ENCODE results near the gene FKBP8.
A peak's percentile ranks its signal among the peaks of the same experiment; 100 is the strongest.
"Not testable (repeated sequence)": the region's sequence is repeated elsewhere in the genome, so short reads cannot be mapped to it uniquely, and the experiment has no call there.

The FKBP8 gene

DNA sequence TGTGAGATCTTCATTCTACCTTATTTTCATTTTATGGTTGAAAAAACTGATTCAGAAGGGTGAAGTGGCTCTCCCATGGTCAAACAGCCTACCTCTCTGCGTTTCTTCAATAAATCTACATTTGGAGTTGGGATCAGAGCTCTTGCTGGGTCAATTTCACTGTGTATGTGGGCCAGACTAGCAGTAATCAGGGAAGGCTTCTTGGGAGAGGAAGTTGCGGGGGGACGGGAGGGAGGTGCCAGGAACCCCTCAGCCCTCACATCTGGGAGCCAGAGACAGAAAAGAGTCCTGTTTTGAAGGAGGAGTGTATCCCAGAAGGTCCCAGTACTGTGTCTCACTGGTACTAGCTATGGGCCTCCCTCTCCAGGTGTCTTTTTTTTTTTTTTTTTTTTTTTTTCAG is 15.2 kb upstream of the FKBP8 start:
- DNase-seq (ENCODE audit: low spot score) = no peak

DNA sequence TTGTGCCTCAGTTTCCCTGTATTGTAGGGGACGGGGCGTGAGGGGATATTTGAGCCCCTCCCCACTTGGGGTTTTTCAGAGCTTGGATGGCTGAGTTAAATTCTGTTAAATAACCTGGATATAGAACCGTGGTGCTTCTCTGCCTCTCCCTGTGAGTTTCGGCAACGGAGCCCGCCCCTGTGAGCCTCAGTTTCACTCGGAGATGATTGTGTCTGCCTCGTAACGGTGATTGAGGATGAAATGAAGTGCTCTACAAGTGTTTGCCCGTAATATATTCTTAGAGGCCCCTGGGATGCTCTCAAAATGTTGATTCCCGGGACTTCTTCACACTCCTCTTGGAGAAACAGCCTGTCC is 14.8 kb upstream of the FKBP8 start:
- DNase-seq (ENCODE audit: low spot score) = no peak

DNA sequence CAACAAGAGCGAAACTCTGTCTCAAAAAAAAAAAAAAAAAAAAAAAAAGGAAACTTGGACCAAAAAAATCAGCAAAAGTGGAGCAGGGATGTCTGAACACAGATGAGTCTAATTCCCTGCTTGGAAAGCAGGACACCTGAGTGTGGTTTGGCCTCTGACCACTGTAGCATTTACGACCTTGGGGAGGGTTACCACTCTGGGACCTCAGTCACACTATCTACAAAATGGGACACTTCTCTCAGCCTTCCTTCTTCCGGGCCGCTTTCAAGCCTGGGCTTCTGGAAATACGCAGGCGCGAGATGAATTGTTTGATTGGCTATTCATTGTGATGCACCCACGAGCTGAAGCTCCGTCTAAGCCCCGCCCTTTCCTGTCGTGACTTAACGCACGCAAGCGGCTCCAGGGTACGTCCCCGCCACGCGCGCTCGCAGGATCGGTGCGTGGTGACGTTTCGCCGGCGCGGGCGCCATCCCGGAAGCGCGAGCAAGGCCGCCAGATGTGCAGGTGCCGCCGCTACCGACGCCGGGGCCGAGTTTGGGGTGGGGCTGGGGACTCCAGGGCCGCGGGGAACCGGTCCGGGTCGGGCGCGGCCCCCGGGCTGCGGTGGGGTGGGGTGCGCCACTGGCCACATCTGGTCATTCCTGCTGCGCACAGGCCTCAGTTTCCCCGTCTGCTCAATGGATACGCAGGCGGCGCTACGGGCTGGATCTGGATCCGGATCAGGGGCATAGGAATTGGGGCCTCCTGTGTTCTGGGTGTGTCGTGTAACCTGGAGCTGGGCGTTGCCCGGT is 14.2 kb upstream of the FKBP8 start, which contains the start of gene KXD1:
Gene KXD1, plus strand, starts transcription at position 460 of the 791 bp plus-strand sequence. CDS start 4,187 bp downstream, outside the sequence.
- peak; percentile 94 for DNase-seq (ENCODE audit: low spot score)

DNA sequence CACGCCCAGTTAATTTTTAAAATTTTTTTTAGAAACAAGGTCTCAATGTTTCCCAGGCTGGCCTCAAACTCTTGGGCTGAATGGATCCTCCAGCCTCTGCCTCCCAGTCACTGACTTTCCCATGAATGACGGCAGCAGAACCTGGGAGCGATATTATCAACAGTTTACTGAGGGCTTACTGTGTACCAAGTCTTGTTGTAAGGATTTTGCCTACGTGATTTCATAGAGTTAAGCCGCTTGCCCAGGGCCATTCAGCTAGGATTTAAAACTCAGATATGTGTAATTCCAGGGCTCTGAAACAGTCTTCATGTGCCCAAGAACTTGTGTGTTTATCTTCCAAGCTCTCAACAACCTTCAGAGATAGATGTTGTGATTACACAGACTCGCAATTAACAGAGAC is 8.3 kb upstream of the FKBP8 start:
- DNase-seq (ENCODE audit: low spot score) = no peak

DNA sequence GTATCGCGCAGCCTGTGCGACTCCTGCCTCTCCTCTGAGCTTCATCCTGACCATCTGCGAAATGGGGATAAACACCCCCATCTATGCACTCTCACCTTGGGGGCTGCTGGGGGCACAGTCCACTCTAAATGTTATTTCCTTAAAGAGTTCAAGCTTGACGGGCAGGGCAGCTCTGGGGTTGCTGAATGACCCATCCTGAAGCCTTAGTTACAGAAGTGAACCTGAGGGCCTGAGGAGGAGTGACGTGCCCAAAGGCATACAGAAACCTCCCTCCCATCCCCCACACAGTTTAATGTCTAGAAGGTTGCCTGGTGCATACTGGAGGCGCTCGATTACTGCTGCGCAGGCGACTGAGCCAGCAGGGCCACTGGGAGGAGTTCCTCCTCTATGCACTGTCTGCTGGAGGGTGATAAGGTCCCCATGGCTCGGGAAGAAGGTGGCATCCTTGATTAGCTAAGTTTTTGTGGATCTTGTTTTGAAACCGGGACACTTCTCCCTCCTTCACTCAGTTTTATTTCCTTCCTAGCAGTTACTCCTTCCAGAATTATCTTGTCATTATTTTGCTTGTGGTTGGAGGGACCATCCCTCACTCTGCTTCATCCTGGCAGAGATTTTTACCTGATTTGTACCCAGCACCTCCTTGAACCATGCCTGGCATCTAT is 572 bp upstream of the FKBP8 start:
- DNase-seq (ENCODE audit: low spot score) = no peak

DNA sequence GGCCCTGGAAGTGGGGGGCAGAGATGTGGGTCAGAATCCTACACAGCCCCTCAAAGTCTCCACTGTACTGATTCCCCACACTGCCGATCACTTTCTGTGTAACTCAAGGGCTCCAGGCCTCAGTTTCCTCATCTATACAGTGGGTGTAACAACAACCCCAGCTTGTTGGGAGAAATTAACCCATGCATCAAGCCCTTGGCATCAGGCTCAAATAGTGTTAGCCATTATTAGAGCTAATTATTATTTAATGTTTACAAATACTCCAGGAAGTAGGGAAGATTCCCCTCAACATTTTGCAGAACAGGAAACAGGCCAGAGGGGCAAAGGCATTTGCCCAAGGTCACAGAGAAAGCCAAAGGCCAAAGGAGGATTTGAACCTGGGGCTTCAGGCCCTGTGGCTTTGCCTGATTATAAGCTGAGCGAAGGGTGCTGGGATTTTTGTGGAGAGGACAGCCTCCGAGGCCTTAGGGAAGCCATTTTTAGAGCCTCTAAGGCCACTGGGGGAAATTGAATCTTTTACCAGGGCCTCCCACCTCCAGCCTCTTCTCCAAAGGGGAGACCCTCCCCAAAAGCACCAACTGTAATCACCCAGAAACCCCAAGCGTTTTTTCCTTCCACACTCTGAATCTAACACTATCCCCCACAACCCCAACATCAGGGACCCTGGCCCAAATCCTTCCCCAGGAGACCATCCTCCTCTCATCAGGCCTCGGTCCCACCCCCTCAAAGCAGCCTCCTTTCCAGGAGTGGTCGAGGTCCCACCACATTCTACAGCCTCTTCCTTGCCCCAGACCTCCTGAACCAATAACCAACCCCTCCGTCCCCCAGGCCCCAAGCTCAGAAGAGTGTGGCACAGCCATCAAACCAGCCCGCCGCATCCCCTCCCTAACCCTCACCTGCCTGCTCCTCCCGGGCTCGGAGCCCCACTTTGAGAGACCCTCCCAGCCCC is 1.1 kb downstream of the FKBP8 start:
- no peak for DNase-seq (ENCODE audit: low spot score)

DNA sequence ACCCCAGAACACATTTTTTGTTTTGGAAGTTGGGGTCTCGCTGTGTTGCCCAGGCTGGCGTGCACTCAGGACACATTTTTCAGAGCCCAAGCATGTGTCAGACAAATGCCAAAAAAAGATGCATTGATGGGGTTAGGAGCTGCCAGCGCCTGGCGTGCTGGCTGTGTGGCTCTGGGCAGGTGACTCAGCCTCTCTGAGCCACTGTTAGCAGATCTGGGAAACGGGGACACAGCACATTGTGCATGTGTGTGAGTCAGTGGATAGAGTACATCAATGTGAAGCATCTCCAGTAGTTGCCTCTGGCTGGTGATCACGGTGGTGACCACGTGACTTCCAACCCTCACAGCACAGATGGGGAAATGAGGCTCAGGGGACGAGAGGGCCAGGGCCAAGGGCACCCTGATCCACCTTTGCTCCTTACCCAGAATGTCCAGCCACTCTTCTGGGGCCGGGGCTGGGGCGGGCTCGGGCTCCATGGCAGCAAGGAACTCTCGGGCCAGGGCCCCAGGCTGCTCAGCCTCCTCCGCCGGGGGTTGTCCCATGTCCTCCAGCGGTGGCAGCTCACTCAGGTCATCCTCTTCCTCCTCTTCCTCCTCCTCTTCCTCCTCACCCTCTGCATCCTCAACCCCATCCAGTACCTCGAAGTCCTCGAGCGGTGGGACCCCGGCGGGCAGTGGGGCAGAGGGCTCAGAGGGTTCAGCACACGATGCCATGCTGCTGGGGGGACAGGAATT is 1.9 kb downstream of the FKBP8 start:
- DNase-seq (ENCODE audit: low spot score) = no peak

DNA sequence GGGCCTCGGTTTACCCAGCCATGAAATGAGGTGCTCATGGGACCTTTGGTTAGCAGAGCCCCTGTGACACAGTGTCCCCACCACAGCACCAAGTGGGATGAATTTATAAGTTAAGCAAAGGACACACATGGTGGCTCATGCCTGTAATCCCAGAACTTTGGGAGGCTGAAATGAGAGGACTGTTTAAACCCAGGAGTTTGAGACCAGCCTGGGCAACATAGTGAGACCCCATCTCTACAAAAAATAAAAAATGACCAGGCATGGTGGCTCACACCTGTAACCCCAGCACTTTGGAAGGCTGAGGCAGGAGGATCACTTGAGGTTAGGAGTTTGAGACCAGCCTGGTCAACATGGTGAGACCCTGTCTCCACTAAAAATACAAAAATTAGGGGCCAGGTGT is 3.2 kb downstream of the FKBP8 start:
- not testable (repeated sequence) for DNase-seq (ENCODE audit: low spot score)

DNA sequence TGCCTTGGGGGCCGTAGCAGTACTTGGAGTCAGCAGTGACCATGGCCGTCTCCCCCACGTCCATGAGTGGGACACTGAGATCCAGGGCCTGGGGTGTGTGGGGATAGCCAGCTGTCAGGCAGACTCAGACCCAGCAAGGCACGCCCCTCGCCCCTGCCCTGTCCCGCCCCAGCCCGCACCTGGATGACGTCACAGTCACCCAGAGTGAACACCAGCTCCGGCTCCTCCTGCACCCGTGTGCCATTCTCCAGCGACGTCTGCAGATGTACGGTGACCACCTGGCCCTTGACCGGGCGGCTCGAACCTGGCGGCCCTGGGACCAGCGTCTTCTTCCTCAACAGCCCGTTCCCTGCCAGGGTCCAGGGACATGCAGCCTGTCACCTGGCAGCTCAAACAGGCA is 4.0 kb downstream of the FKBP8 start:
- no peak for DNase-seq (ENCODE audit: low spot score)

DNA sequence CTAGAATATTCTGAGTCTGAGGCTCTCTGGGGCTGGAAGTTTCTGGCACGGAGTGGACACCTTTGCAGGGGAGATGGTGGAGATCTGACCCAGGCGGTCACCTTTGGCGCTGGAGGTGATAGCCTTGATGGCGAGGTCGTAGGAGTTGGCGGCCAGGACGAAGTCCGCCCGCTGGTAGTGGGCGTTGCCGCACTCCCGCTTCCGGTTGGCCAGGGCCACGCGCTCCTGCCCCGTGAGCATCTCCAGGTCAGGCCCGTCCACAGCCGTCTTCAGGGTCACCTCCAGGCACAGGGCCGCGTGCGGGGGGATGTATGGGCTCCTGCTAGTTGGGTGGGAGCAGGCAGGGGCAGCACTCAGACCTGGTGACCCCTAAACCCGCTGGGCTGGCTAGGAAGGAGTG is 5.3 kb downstream of the FKBP8 start:
- no peak for DNase-seq (ENCODE audit: low spot score)

DNA sequence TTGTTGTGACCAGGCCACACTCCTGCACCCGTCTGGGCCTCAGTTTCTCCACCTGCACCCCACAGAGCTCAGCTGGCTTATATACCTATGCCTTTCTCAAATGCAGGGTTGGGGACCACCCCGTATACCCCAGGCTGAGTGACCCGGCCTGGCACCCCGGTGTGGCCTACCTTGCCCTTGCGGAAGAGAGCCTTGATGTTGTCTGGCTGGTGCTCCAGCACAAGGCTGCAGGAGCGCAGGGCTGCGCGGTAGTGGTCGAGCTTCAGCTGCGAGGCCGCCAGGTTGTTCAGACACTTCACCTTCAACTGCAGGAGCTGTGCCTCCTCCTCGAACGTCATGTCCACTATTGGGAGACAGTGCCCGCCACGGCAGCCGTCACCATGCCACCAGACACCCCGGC is 5.9 kb downstream of the FKBP8 start:
- DNase-seq (ENCODE audit: low spot score) = no peak

DNA sequence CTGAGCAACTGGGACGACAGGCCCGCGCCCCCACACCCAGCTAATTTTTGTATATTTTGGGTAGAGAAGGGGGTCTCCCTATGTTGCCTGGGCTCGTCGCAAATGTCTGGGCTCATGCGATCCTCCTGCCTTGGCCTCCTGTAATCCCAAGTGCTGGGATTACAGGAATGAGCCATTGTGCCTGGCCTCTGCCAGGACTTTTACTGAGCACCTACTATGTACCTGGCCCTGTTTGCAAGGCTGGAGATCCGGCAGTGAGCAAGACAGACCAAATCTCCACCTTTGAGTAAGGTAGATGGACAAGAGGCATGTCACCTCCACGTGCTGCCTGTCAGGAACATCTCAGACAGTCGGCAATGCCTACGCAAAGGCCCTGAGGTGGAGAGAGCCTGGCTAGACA is 6.9 kb downstream of the FKBP8 start:
- DNase-seq (ENCODE audit: low spot score) = no peak

DNA sequence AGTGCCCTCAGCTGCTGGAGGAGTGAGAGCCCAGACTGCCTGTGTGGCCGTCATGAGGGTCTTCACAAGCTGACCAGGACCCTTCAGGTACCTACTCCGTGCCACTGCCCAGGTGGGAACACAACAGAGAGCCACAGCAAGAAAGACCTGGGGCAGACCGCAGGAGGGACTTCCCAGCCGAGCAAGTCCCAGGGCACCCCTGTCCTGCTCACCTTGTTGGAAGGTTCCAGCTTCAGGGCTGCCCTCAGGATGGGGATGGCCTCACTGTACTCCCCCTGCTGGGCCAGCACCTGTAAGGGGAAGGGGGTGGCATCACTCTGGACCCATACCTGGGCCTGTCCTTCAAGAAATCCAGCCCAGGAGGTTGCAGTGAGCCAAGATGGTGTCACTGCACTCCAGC is 10.3 kb downstream of the FKBP8 start:
- no peak for DNase-seq (ENCODE audit: low spot score)

DNA sequence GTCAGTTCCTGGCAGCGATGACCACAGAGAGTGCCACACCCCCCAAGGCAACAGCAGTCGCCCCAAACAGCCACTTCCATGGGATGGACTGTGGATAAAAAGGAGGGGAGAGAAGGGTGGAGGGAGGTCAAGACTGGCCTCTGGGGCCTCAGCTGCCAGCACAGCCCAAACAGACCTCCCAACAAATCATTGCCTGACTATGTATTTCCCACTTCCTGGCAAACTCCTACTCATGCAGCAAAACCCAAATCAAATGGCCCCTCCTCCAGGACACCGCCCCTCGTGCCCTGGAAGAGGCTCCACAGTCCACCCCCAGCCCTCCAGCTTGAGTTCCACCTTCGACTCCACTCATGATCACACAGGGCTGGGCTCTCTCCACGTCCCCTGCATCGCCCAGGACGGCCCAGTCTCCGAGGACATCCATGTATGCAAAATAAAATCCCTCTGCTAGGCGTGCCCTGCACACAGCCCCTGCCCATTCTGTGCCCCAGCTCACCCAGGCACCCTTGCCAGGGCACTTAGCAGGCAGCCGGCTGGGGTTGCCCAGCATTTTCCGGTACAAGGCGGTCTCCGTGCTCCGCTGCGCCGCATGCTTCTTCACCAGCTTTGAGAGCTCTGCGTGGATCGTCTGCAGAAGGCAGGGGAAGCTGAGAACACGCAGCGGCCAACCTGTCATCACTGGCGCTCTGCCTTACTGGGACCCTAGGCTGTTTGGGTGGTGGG is 11.0 kb downstream of the FKBP8 start:
- DNase-seq (ENCODE audit: low spot score) = no peak

DNA sequence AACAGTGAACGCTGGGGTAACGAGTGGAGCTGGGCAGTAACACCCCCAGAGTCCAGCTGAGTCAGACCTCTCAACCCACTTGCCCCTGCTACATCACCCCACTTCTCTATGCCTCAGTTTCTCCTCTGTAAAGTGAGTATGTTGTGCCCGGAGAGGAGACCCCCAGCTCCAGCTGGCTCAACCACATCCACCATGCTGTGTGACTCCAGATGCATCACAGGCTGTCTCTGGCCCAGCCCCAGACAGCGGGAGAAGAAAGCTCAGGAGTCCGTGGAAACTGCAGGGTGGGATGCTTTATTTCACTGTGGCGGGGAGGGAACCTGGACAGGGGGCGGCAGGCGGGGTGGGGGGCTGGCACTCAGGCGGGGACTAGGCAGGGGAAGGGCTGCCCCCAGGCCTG is 11.9 kb downstream of the FKBP8 start:
- DNase-seq (ENCODE audit: low spot score) = no peak

DNA sequence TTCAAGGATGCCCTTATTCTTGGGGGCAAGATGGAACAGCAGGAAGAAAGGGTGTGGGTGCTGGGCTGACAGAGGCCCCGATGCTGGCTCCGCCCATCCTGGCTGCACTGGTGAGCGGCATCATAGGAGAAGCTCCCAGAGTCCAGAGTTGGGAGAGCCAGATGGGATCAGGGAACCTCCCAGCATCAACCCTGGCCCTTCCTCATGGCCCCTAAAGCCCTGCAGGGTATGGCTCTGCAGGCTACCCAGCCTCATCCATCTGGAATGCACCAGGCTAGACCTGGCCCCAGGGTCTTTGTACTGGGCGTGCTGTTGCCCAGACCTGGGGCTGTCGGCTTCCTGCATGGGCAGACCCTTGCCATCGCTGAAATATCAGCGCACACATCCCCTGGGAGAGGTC is 13.6 kb downstream of the FKBP8 start:
- DNase-seq (ENCODE audit: low spot score) = no peak

DNA sequence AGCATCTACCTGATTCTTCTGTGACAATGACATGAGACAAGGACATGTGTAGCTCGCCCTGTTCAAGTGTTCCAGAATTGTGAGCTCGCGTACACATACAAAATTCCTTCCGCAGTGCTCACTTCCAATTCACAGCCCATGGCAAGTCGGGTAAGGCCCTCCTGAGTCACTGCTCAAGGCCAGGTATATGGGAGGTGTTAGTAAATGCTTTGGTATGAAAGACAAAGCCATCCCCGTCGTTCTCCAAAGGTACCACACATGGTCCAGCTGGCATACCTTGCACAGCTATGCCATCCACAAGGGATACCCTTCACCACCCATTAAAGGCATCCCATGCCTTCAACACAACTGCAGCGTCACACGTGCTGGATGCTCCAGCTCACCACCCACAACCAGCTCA is 17.1 kb downstream of the FKBP8 start:
- no peak for DNase-seq (ENCODE audit: low spot score)

DNA sequence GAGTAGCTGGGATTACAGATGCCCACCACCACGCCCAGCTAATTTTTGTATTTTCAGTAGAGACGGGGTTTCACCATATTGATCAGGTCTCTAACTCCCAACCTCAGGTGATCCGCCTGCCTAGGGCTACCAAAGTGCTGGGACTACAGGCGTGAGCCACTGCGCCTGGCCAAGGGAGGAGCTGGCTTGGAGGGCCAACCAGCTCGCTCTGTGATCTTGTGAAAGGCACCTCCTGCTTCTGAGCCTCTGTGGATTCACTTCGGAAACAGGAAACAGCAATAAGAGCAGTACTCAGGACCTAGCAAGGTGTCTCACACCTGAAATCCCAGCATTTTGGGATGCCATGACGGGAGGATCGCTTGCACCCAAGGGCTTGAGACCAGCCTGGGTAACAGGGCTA is 19.5 kb downstream of the FKBP8 start:
- DNase-seq (ENCODE audit: low spot score) = no peak

DNA sequence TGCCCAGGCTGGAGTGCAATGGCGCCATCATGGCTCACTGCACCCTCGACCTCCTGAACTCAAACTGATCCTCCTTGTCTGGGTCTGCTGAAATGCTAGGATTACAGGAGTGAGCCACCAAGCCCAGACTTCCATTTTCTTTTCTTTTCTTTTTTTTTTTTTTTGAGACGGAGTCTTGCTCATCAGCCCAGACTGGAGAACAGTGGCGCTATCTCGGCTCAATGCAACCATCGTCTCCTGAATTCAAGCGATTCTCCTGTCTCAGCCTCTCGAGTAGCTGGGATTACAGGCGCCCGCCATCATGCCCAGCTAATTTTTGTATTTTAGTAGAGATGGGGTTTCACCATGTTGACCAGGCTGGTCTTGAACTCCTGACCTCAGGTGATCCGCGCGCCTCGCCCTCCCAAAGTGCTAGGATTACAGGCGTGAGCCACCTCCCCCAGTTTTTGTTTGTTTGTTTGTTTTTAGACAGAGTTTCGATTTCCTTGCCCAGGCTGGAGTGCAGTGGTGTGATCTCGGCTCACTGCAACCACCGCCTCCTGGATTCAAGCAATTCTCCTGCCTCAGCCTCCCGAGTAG is 20.4 kb downstream of the FKBP8 start:
- DNase-seq (ENCODE audit: low spot score) = not testable (repeated sequence)

DNA sequence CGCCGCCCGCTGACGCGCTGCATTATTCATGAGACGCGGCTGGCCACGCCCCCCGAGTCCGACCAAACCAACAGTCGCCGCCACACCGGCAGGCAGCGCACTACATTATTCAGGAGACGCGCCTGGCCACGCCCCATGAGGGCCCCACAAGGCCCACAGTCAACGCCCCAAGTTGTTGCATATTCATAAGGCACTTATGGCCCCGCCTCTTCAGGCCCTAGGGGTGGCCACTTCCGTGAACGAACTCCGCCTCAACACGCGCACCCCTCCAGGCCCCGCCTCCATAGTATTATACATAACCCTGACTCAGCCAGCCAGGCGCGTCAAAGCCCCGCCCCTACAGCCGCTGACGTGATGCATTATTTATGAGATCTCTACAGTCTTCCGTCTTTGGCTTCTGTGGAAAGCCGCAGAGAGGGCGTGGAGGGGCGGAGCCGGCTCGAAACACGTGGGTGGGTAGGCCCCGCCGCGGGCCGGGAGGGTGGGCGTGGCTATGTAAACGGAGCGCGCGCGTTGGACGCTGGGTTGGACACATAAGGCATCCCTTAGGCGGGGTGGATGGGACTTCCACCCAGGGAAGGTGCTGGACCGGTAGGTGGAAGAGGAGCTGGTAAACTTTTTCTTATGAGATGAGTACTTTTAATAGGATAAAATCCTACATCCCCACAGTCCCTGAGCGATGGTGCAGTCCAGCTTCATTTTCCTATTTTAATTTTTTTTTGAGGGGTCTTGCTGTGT is 21.1 kb downstream of the FKBP8 start:
- peak; percentile 100 for DNase-seq (ENCODE audit: low spot score)

Measured in left forelimb (tissue), 1 donor.